ENCODE results near the gene MAGEA8.
"Not testable (repeated sequence)": the region's sequence is repeated elsewhere in the genome, so short reads cannot be mapped to it uniquely, and the experiment has no call there.

The MAGEA8 gene

GRCh38 chrX:149860445-149860844 is 20.5 kb upstream of the MAGEA8 start:
- no peak overlapping the region for H3K9ac ChIP-seq (ENCODE audit: low read length)
- no peaks in the 10 kb centered on the region for H3K36me3 ChIP-seq (ENCODE audit: control insufficient read depth, insufficient read depth, low read length)
- no peak overlapping the region for H3K27ac ChIP-seq (ENCODE audit: low read depth, low read length)
- H3K4me1 ChIP-seq (ENCODE audit: control insufficient read depth, insufficient read depth, low read length): no peaks in the 10 kb centered on the region
- H3K4me3 ChIP-seq (ENCODE audit: low read length): no peak overlapping the region
- H3K27me3 ChIP-seq (ENCODE audit: control insufficient read depth, insufficient read depth, low read length): no peaks in the 10 kb centered on the region

DNA sequence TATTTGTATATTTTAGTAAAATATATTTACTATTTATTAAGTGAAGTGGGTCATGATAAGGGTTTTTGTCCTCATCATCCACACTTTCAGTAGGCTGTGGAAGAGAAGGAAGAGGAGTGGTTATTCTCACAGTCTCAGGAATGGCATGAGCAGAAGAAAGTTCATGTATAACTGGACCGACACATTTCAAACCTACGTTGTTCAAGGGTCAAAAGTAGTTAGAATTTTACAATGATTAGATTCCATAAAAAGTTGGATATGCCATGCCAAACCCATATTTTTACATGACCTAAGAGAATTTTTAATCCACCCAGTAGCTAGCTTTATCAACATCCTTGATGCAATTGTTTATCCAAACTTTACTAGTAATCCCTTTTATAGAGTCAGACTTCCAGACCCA is 15.6 kb upstream of the MAGEA8 start:
- Histone ChIP-seq H3K27ac (ENCODE audit: low read depth, low read length) (no peak overlapping the region), H3K36me3 (ENCODE audit: control insufficient read depth, insufficient read depth, low read length) (no peaks in the 10 kb centered on the region), H3K4me3 (ENCODE audit: low read length) (no peak overlapping the region), H3K9ac (ENCODE audit: low read length) (no peak overlapping the region), H3K4me1 (ENCODE audit: control insufficient read depth, insufficient read depth, low read length) (no peaks in the 10 kb centered on the region), H3K27me3 (ENCODE audit: control insufficient read depth, insufficient read depth, low read length) (peaks cover 2% of the 10 kb centered on the region)

- Histone ChIP-seq H3K36me3 (ENCODE audit: control insufficient read depth, insufficient read depth, low read length) (no peaks in the 10 kb centered on the region), H3K9ac (ENCODE audit: low read length) (no peak overlapping the region), H3K27me3 (ENCODE audit: control insufficient read depth, insufficient read depth, low read length) (peaks cover 2% of the 10 kb centered on the region), H3K27ac (ENCODE audit: low read depth, low read length) (no peak overlapping the region), H3K4me3 (ENCODE audit: low read length) (no peak overlapping the region), H3K4me1 (ENCODE audit: control insufficient read depth, insufficient read depth, low read length) (no peaks in the 10 kb centered on the region)
Observed at GRCh38 chrX:149867488-149867887, 13.5 kb upstream of the MAGEA8 start.

GRCh38 chrX:149870840-149871239 is 10.1 kb upstream of the MAGEA8 start:
- Histone ChIP-seq H3K4me1 (ENCODE audit: control insufficient read depth, insufficient read depth, low read length) (no peaks in the 10 kb centered on the region), H3K27ac (ENCODE audit: low read depth, low read length) (no peak overlapping the region), H3K4me3 (ENCODE audit: low read length) (no peak overlapping the region), H3K27me3 (ENCODE audit: control insufficient read depth, insufficient read depth, low read length) (peaks cover 2% of the 10 kb centered on the region), H3K9ac (ENCODE audit: low read length) (no peak overlapping the region), H3K36me3 (ENCODE audit: control insufficient read depth, insufficient read depth, low read length) (no peaks in the 10 kb centered on the region)

DNA sequence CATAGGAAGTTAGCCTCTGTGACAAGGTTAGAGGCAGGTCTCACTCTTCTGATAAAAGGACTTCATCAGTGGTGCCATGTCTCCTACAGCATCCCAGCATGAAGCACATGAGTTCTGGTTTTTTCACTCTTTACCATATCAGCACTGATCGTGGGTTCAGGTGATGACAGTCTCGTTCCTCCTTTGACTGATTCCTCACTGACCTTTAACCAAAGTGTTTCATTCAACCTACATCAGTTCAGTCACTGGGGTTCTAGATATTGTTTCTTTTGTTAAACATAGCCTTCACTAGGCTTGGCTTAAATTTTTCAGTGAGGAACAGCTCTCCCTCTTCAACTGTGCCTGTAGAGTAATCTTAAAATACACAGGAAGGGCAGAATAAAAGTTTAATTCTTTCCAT is 9.6 kb upstream of the MAGEA8 start:
- H3K4me1 ChIP-seq (ENCODE audit: control insufficient read depth, insufficient read depth, low read length): no peaks in the 10 kb centered on the region
- H3K27ac ChIP-seq (ENCODE audit: low read depth, low read length): no peak overlapping the region
- no peaks in the 10 kb centered on the region for H3K36me3 ChIP-seq (ENCODE audit: control insufficient read depth, insufficient read depth, low read length)
- no peak overlapping the region for H3K4me3 ChIP-seq (ENCODE audit: low read length)
- H3K27me3 ChIP-seq (ENCODE audit: control insufficient read depth, insufficient read depth, low read length): peaks cover 2% of the 10 kb centered on the region
- no peak overlapping the region for H3K9ac ChIP-seq (ENCODE audit: low read length)

- Histone ChIP-seq H3K9ac (ENCODE audit: low read length) (no peak overlapping the region), H3K27me3 (ENCODE audit: control insufficient read depth, insufficient read depth, low read length) (peaks cover 2% of the 10 kb centered on the region), H3K27ac (ENCODE audit: low read depth, low read length) (no peak overlapping the region), H3K4me3 (ENCODE audit: low read length) (no peak overlapping the region), H3K36me3 (ENCODE audit: control insufficient read depth, insufficient read depth, low read length) (no peaks in the 10 kb centered on the region), H3K4me1 (ENCODE audit: control insufficient read depth, insufficient read depth, low read length) (no peaks in the 10 kb centered on the region)
Observed at GRCh38 chrX:149871940-149872339, 9.0 kb upstream of the MAGEA8 start.

GRCh38 chrX:149877157-149877556 is 3.8 kb upstream of the MAGEA8 start:
- H3K27me3 ChIP-seq (ENCODE audit: control insufficient read depth, insufficient read depth, low read length): no peaks in the 10 kb centered on the region
- H3K4me1 ChIP-seq (ENCODE audit: control insufficient read depth, insufficient read depth, low read length): no peaks in the 10 kb centered on the region
- no peak overlapping the region for H3K9ac ChIP-seq (ENCODE audit: low read length)
- no peaks in the 10 kb centered on the region for H3K36me3 ChIP-seq (ENCODE audit: control insufficient read depth, insufficient read depth, low read length)
- H3K4me3 ChIP-seq (ENCODE audit: low read length): no peak overlapping the region
- H3K27ac ChIP-seq (ENCODE audit: low read depth, low read length): no peak overlapping the region

- Histone ChIP-seq H3K27me3 (ENCODE audit: control insufficient read depth, insufficient read depth, low read length) (no peaks in the 10 kb centered on the region), H3K4me3 (ENCODE audit: low read length) (no peak overlapping the region), H3K9ac (ENCODE audit: low read length) (no peak overlapping the region), H3K27ac (ENCODE audit: low read depth, low read length) (no peak overlapping the region), H3K4me1 (ENCODE audit: control insufficient read depth, insufficient read depth, low read length) (no peaks in the 10 kb centered on the region), H3K36me3 (ENCODE audit: control insufficient read depth, insufficient read depth, low read length) (no peaks in the 10 kb centered on the region)
Observed at GRCh38 chrX:149877636-149878035, 3.3 kb upstream of the MAGEA8 start.

DNA sequence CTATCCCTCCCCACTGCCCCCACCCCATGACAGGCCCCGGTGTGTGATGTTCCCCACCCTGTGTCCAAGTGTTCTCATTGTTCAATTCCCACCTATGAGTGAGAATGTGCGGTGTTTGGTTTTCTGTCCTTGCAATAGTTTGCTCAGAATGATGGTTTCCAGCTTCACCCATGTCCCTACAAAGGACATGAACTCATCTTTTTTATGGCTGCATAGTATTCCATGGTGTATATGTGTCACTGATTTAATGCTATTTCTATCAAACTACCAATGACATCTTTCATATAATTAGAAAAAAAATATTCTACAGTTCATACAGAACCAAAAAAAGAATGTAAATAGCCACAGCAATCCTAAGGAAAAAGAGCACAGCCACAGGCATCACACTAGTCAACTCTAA is 9.8 kb downstream of the MAGEA8 start:
- not testable (repeated sequence) for H3K4me3 ChIP-seq (ENCODE audit: low read length); H3K27me3 ChIP-seq (ENCODE audit: control insufficient read depth, insufficient read depth, low read length); H3K36me3 ChIP-seq (ENCODE audit: control insufficient read depth, insufficient read depth, low read length); H3K4me1 ChIP-seq (ENCODE audit: control insufficient read depth, insufficient read depth, low read length); H3K9ac ChIP-seq (ENCODE audit: low read length); H3K27ac ChIP-seq (ENCODE audit: low read depth, low read length)

- H3K9ac ChIP-seq (ENCODE audit: low read length): no peak overlapping the region
- H3K27ac ChIP-seq (ENCODE audit: low read depth, low read length): no peak overlapping the region
- no peaks in the 10 kb centered on the region for H3K4me1 ChIP-seq (ENCODE audit: control insufficient read depth, insufficient read depth, low read length)
- no peaks in the 10 kb centered on the region for H3K36me3 ChIP-seq (ENCODE audit: control insufficient read depth, insufficient read depth, low read length)
- H3K4me3 ChIP-seq (ENCODE audit: low read length): no peak overlapping the region
- no peaks in the 10 kb centered on the region for H3K27me3 ChIP-seq (ENCODE audit: control insufficient read depth, insufficient read depth, low read length)
Observed at GRCh38 chrX:149898554-149898953, 17.6 kb downstream of the MAGEA8 start.

DNA sequence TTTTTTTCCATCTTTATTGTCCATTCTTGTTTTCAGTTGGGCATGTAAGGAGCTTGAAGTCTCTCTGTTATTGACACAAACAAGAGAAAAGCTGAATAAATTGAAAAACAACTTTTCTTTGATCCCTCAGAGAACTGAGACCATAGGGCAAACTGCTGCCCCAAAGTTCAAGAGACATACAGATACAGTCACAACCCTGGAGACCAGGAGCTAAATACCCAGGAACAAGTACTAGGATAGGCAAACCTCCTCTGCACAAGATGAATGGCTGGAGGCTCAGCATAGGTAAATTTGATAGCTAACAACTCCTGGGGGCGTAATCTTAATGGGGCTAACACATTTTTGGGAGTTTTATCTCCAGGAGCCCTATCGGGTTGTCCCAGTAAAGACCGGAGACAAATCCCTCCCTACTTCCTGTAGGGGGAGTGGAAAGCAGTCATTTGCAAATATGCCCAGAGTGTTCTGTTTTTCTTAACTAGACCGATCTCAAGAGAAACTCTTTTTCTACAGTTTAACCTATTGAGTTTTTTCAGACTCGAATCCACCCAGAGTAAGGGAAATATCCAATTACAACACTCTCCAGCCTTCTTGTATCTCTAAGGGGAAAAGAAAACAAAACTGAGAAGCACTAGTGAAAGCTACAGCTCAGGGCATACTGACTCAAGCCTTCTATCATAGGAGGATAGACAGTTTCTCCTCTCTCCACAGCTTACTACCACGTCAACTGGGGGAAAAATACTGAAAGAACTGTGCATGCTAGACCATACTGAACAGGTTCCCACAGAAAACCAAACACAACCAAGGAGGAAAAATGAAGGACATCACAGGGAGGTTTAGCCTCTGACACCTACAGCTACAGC is 23.1 kb downstream of the MAGEA8 start:
- Histone ChIP-seq H3K4me1 (ENCODE audit: control insufficient read depth, insufficient read depth, low read length) (no peaks in the 10 kb centered on the region), H3K4me3 (ENCODE audit: low read length) (no peak overlapping the region), H3K27ac (ENCODE audit: low read depth, low read length) (no peak overlapping the region), H3K36me3 (ENCODE audit: control insufficient read depth, insufficient read depth, low read length) (no peaks in the 10 kb centered on the region), H3K9ac (ENCODE audit: low read length) (no peak overlapping the region), H3K27me3 (ENCODE audit: control insufficient read depth, insufficient read depth, low read length) (no peaks in the 10 kb centered on the region)

GRCh38 chrX:149908308-149908707 is 27.3 kb downstream of the MAGEA8 start:
- no peak overlapping the region for H3K4me3 ChIP-seq (ENCODE audit: low read length)
- H3K4me1 ChIP-seq (ENCODE audit: control insufficient read depth, insufficient read depth, low read length): no peaks in the 10 kb centered on the region
- no peaks in the 10 kb centered on the region for H3K27me3 ChIP-seq (ENCODE audit: control insufficient read depth, insufficient read depth, low read length)
- no peak overlapping the region for H3K9ac ChIP-seq (ENCODE audit: low read length)
- H3K27ac ChIP-seq (ENCODE audit: low read depth, low read length): no peak overlapping the region
- H3K36me3 ChIP-seq (ENCODE audit: control insufficient read depth, insufficient read depth, low read length): no peaks in the 10 kb centered on the region

DNA sequence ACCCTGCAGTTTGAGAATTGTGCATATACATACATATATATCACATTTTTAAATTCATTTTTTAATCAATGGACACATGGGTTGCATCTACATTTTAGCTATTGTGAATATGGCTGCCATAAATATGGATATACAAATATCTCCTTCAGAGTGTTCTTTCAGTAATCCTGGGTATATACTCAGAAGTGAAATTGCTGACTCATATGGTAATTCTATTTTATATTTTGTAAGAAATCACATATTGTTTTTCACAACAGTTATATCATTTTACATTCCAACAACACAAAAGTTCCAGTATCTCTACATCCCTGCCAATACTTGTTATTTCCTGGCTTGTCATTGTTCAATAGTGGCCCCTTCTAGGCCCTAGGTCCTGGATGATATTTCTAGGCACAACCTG is 27.7 kb downstream of the MAGEA8 start:
- Histone ChIP-seq H3K27ac (ENCODE audit: low read depth, low read length) (no peak overlapping the region), H3K4me3 (ENCODE audit: low read length) (no peak overlapping the region), H3K9ac (ENCODE audit: low read length) (no peak overlapping the region), H3K4me1 (ENCODE audit: control insufficient read depth, insufficient read depth, low read length) (no peaks in the 10 kb centered on the region), H3K27me3 (ENCODE audit: control insufficient read depth, insufficient read depth, low read length) (no peaks in the 10 kb centered on the region), H3K36me3 (ENCODE audit: control insufficient read depth, insufficient read depth, low read length) (no peaks in the 10 kb centered on the region)
